ENCODE measurements around the gene LCN10.

DNA sequence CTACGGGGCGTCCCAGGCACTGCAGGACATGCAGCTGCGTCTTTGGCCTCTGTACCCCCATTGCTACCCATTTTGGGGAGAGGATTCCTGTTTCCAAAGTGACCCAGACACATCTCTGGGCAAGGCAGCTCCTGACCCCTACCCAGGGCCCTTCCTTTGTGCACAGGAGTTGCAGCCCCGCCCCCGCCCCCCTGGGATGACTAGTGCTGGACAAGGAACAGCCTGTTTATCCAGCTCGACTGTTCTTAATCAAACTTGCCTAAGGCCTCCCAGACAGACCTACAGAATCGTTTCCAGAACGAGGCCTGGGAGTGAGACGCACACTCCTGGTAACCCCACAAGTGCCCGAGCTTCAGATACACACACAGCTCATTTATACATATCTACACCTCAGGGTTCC lies 17.1 kb downstream of the LCN10 start:
- TF ChIP-seq, protein P1, sequence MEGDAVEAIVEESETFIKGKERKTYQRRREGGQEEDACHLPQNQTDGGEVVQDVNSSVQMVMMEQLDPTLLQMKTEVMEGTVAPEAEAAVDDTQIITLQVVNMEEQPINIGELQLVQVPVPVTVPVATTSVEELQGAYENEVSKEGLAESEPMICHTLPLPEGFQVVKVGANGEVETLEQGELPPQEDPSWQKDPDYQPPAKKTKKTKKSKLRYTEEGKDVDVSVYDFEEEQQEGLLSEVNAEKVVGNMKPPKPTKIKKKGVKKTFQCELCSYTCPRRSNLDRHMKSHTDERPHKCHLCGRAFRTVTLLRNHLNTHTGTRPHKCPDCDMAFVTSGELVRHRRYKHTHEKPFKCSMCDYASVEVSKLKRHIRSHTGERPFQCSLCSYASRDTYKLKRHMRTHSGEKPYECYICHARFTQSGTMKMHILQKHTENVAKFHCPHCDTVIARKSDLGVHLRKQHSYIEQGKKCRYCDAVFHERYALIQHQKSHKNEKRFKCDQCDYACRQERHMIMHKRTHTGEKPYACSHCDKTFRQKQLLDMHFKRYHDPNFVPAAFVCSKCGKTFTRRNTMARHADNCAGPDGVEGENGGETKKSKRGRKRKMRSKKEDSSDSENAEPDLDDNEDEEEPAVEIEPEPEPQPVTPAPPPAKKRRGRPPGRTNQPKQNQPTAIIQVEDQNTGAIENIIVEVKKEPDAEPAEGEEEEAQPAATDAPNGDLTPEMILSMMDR (IDR thresholded peaks at IDR 0.05): no peak
- no peak for TF ChIP-seq POLR2AphosphoS5 (IDR thresholded peaks at IDR 0.05)
